Measurements from ENCODE around the gene KIAA1671. TPM values are rescaled to one million over a fixed set of nuclear protein-coding genes. Genes with fewer than 3 reads are reported as not detected.
A peak's percentile ranks its signal among the peaks of the same experiment; 100 is the strongest.

KIAA1671 gene
- total and polyA plus RNA-seq, 2 of the 13 experiments (the other 11 are each of a cell fraction or from before 2014, with no cell fraction given): 13.5 to 13.6 TPM

- peak; percentile 35; the same call in 1 of the 2 replicates for TF ChIP-seq ZNF740 (CRISPR knock-in tag; IDR thresholded peaks at IDR 0.05)
- 0 out of 2 replicates have a peak, but pooled peaks have one; percentile 22 for TF ChIP-seq PAX8 (CRISPR knock-in tag; IDR thresholded peaks at IDR 0.05; ENCODE audit: borderline replicate concordance)
- 0 out of 2 replicates have a peak, but pooled peaks have one; percentile 10 for TF ChIP-seq KDM1A (CRISPR knock-in tag; IDR thresholded peaks at IDR 0.05)
- 0 out of 2 replicates have a peak, but pooled peaks have one; percentile 23 for TF ChIP-seq CBFB (CRISPR knock-in tag; IDR thresholded peaks at IDR 0.05)
- TF ChIP-seq ZSCAN12 (CRISPR knock-in tag; IDR thresholded peaks at IDR 0.05): 0 out of 2 replicates have a peak, but pooled peaks have one; percentile 19
- peak; percentile 16; the same call in 1 of the 2 replicates for TF ChIP-seq PHF8 (CRISPR knock-in tag; IDR thresholded peaks at IDR 0.05)
- peak; percentile 44; the same call in 1 of the 2 replicates for TF ChIP-seq NR0B2 (CRISPR knock-in tag; IDR thresholded peaks at IDR 0.05)
- TF ChIP-seq ZSCAN30 (CRISPR knock-in tag; IDR thresholded peaks at IDR 0.05): no peak
- peak; percentile 54; the same call in 1 of the 2 replicates for TF ChIP-seq ZNF790 (CRISPR knock-in tag; IDR thresholded peaks at IDR 0.05; ENCODE audit: borderline replicate concordance)
- TF ChIP-seq ZNF709 (CRISPR knock-in tag; IDR thresholded peaks at IDR 0.05): 0 out of 2 replicates have a peak, but pooled peaks have one; percentile 5
- peak; percentile 44; the same call in 1 of the 2 replicates for TF ChIP-seq HDAC1 (CRISPR knock-in tag; IDR thresholded peaks at IDR 0.05)
- no peak for TF ChIP-seq ZFP36L2 (CRISPR knock-in tag; IDR thresholded peaks at IDR 0.05)
- TF ChIP-seq ZNF235 (CRISPR knock-in tag; IDR thresholded peaks at IDR 0.05; ENCODE audit: borderline replicate concordance): peak; percentile 44; the same call in 1 of the 2 replicates
- no peak for TF ChIP-seq SAFB2 (CRISPR knock-in tag; IDR thresholded peaks at IDR 0.05; ENCODE audit: borderline replicate concordance, low read depth)
- TF ChIP-seq FOXC1 (CRISPR knock-in tag; IDR thresholded peaks at IDR 0.05; ENCODE audit: borderline replicate concordance): 0 out of 2 replicates have a peak, but pooled peaks have one; percentile 31
- TF ChIP-seq E2F1 (CRISPR knock-in tag; IDR thresholded peaks at IDR 0.05): no peak
- no peak for TF ChIP-seq MTF2 (CRISPR knock-in tag; IDR thresholded peaks at IDR 0.05; ENCODE audit: borderline replicate concordance)
- no peak for TF ChIP-seq REPIN1 (CRISPR knock-in tag; IDR thresholded peaks at IDR 0.05; ENCODE audit: borderline replicate concordance, low read depth)
- peak in 1 of 2 experiments; percentile 22; a peak in 1 of 4 replicates for TF ChIP-seq NR2F1 (CRISPR knock-in tag; IDR thresholded peaks at IDR 0.05)
- no peak for TF ChIP-seq ZNF629 (CRISPR knock-in tag; conservative IDR thresholded peaks at IDR 0.05)
- TF ChIP-seq MTF1 (CRISPR knock-in tag; IDR thresholded peaks at IDR 0.05): 0 out of 2 replicates have a peak, but pooled peaks have one; percentile 45
- TF ChIP-seq ZNF512B (CRISPR knock-in tag; IDR thresholded peaks at IDR 0.05; ENCODE audit: borderline replicate concordance): no peak
- TF ChIP-seq ZBTB7B (CRISPR knock-in tag; IDR thresholded peaks at IDR 0.05): peak; percentile 54; the same call in 1 of the 2 replicates
- no peak for TF ChIP-seq MAFG (CRISPR knock-in tag; IDR thresholded peaks at IDR 0.05)
- TF ChIP-seq ATRX (CRISPR knock-in tag; IDR thresholded peaks at IDR 0.05; ENCODE audit: borderline replicate concordance): no peak
Measured at GRCh38 chr22:24953384-24954113, 1.0 kb downstream of the KIAA1671 start (continued).
